NCI-H748 (cell line): ENCODE measurements around the gene CHD6.

Experiments
- DNase-seq: peaks from one replicate; lab custom pipeline; 2025; ENCODE audit not compliant: unreplicated experiment; lab: John Stamatoyannopoulos, UW

The CHD6 gene

GRCh38 chr20:41436679-41437078 lies 181.5 kb downstream of the CHD6 start:
- no peak for DNase-seq

- no peak for DNase-seq
Observed at GRCh38 chr20:41433203-41433602, 185.0 kb downstream of the CHD6 start.

DNA sequence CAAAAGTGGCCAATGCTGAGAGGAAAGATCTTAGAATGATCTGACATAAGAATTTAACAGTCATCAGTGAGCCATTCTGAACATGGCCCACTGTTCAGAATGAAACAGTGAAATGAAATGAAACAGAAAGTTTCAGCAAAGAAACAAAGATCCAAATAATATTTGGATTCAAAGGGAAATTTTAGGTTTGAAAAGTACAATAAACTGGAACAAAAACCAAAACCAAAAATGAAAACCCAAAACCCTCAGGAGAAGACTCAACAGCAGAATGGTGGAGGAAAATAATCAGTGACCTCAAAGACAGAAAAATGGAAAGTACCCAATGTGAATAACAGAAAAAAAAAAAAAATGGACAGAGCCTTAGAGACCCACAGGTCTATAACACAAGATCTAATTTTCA lies 185.4 kb downstream of the CHD6 start:
- no peak for DNase-seq

DNA sequence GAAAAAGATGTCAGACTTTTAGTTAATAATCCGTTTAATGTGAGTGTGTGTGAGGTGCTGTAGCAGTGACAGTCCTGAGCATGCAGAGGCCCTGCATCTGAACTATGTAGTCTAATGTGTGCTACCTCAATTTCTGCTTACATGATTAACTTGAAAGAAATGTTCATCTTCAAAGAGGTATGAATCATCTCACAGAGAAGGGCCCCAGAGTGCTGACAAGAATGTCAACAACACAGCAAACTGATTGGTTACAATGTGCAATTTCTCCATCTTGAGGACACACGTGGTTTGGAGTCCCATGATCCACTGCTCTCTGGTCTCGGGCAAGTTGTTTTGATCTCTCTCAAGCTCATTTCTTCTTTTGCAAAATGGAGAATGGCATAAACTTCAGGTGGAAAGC lies 189.9 kb downstream of the CHD6 start:
- no peak for DNase-seq

GRCh38 chr20:41427833-41428232 lies 190.3 kb downstream of the CHD6 start:
- no peak for DNase-seq

DNA sequence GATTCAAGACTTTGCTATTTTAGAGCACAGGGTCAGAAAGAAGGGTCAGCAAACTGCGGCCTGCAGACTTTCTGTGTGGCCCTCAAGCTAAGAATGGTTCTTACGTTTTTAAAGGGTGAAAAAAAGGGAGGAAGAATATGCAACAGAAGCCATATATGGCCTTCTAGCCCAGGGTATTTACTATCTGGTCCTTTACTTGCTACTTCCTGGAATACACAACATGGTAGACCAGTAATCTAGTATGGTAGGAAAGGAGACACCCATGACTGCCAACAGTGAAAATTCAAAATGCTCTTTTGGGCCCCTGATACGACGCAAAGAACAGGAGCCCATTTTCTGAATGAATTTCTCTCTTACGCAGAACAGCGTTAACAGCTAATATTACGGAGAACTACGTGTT lies 191.2 kb downstream of the CHD6 start:
- DNase-seq, result no peak

DNA sequence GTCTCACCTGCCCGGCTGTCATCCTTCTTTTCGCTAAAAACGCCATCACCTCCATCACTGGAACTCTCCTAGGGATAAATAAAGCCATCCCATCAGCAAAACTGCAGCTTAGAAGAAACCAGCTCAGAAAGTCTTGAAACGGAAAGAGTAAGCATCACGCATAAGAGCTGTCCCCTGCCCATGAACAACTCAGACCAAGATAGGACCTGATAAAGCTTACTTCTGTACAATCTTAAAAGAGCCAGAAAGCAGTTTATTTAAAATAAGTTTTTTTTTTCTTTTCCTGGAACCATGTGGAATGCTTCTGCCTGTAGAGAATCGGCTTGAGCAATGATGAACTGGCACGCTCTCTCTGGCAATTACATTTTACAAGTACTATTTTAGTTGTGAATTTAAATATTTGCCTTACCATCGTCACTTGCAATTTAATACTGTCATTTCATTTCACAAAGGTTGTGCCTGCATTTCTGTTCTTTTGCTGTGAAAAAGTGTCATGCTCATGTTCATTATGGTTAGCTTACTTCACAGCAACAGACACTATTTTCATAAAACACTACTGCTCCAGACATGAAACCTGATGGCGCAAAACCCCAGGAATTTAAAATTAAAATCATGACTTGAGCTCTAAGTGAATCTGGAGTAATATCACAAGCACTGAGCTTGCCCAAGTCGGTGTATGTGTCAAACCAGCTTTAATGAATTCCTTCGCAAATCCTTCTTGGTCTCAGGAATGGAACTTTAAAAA lies 191.9 kb downstream of the CHD6 start:
- no peak for DNase-seq

DNA sequence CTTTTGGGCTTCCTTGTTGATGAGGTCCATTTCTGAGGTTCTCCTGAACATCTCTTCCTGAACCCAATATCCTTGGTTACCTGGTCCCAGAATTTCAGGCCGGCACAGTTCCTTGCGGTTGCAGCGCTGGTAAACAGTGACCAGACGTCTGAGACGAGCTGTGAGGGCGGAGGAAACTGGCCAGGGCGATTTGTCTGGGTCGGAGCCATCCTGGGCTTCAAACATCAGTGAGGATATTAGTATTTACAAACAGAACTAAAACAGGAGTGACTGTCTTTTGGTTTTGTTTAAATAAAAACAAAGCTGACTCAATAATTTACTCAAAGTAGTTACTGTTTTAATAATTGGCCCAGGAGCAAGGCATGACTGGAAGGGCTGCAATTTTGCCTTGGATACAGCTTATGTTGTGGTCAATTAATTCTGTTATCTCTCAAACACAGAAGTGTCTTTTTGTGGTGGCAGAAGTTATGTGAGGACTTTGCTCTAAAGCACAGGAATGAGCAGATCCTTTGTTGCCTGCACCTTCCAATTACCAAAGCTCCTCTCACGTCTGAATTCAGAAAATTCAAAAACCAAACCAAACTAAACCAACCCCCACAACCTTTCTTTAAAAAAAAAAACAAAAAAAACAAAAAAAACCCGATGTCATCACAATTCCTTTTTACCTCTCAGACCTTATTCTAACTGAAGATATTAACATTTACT lies 192.8 kb downstream of the CHD6 start:
- no peak for DNase-seq

- DNase-seq, result no peak
Observed at GRCh38 chr20:41424546-41424945, 193.6 kb downstream of the CHD6 start.

DNA sequence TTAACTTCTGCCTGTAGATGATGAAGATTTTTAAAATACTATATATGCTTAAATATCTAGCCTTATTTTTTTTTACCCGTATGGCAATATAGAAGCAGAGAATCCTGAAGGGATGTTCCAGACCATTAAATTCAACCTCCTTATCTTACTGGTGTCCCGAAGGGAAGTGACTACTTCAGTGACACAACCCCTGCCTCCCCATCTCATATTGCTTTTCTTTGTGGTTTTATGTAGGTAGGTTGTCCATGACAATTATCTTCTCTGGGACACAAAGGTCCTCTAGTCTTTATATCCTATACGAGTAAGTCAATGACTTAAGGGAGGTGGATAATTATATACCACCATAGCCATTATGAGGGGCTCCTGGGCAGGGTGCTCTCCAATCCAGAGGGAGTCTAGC lies 194.2 kb downstream of the CHD6 start:
- no peak for DNase-seq

DNA sequence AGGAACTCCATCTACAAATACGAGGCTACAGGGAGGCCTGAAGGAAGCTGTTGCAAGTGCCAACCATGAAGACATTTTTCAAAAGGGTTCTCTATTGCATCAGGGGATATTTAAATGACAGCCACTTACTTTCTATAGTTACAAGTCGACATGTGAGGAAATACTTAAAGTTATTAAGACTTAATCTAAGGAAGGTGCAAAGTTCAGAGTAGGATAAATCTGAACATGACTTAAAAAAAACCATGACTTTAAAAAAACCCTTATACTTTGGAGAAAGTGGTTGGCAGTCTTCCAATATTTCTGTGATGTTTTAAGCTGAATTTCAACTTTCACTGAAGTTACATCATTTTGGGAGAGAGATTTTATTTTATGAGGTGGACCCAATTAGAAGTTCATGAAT lies 195.2 kb downstream of the CHD6 start:
- no peak for DNase-seq

- DNase-seq, result no peak
Observed at GRCh38 chr20:41418739-41419293, 199.4 kb downstream of the CHD6 start.

DNA sequence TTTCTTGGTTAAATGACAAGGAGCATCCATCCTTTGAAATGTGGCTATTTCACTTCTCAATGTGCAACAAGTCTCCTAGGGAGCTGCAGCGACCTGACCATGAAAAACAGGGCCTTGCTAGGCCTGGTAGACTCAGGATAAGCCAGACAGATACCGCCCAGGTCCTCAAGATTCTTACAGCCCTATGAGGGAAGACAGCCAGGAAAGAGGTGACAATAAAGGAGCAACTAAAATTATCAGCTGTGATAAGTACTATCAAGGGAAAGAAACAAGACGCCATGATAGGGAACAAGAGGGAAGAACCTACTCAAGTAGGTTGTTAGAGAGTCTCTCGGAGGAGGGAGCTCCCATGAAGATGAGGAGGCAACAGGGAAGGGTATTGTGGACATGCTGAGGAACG lies 200.1 kb downstream of the CHD6 start:
- DNase-seq, result no peak

DNA sequence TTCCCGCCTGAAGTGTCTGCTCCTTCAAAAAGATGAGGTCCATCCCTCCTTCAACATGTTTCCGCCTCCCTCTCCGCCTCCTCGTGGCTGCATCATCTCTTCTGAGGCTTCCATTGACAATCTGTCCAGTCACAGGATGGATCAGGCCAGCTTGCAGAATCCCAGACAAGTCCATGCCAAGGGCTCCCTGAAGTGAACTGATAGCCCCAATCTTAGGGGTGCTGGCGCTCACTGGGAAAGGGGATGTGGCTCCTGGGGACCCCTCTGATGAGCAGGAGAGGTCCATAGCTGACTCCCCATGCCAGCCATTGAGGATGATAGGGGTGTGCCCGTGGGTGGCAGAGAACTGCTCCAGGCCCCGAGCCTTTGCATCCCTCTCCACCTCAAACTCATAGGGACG lies 203.0 kb downstream of the CHD6 start:
- no peak for DNase-seq

DNA sequence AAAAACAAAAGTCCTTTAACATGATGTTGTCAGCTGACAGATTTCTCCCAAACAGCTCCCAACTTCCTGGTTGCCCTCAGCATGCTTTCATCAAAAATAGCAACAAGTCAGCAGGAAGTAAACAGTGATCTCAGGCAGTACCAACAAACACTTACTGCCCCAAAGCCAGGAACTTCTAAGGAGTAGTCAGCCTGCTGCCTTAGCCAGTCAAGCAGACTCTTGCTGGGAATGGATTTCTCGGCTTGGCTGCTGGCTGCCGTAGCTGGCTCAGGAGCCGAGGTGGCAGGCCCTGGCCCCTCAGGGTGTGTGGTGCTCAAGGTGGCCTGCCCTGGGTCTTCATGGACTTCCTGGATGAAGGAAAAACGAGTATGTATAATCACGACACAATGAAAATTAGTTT lies 205.0 kb downstream of the CHD6 start:
- no peak for DNase-seq

GRCh38 chr20:41412324-41413120 lies 205.7 kb downstream of the CHD6 start:
- no peak for DNase-seq

- no peak for DNase-seq
Observed at GRCh38 chr20:41411391-41411847, 206.8 kb downstream of the CHD6 start.

GRCh38 chr20:41408986-41409385 lies 209.2 kb downstream of the CHD6 start:
- peak; percentile 53 for DNase-seq

GRCh38 chr20:41408156-41408794 lies 209.9 kb downstream of the CHD6 start:
- DNase-seq, result no peak

DNA sequence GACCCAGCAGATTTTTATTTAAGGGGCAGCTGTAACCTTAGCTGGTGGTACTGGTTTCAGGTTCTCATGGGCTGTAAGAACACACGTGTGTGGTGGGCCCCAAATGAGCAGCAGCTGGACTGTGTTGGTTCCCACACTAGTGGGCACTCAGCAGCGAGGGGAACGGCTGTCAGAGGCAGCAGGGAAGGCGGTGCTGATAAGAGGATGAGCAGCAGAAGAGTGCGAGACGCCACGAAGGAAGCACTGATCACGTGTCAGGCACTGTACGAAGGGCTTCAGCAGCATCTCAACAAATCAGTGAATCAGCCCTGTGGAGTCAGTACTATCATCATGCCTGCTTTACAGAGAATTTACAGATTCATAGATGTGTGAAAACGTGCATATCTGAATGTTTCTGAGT lies 210.6 kb downstream of the CHD6 start:
- DNase-seq, result no peak

DNA sequence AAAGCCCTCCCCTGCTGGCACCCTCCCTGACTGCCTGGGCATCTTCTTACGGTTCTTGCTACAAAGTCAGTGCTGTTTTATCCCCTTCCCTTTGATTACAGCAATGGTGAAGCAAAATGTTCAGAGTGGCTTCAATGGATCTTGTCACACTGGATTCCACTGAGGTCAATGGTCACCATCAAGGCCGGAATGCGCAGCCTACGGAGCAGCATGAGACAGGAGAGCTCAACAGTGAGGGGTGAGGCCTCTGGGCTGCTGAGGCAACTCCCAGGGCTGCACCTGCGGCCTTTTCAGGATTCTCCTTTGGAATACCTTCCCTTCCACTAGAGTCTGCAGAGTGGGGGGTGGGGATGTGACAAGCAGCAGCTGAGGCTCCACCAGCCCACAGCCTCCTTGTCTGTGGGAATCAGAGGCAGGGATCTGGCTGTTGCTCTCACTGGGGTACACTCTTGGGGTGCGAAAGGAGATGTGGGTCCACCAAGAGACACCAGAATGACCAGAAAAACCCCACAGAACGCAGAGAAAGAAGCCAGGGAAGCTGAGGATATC lies 211.2 kb downstream of the CHD6 start:
- no peak for DNase-seq
